Thymus (tissue), 11 donors: ENCODE data around the gene TBC1D16. TPM values are rescaled to one million over a fixed set of nuclear protein-coding genes. Genes with fewer than 3 reads are reported as not detected.
"Not testable (repeated sequence)": the region's sequence is repeated elsewhere in the genome, so short reads cannot be mapped to it uniquely, and the experiment has no call there.

Experiments
- DNase-seq, 9 donors: peaks; one replicate each; pipeline ENCODE4 v3.0.0-alpha.2; 2013; ENCODE audit warnings: low spot score in 9 of 9, low read depth in 6 of 9, missing footprints in 1 of 9
- H3K27ac ChIP-seq, 2 donors: one replicate each; pipeline ENCODE4 v1.5.1; 2013; ENCODE audit warnings: control low read depth in 1 of 2, low read depth in 1 of 2, low read length in 1 of 2, mild to moderate bottlenecking in 1 of 2, moderate library complexity in 1 of 2
- H3K27me3 ChIP-seq, 2 donors: one replicate each; pipeline ENCODE4 v1.5.1; 2013; ENCODE audit warnings: low read length in 1 of 2; ENCODE audit not compliant: control insufficient read depth in 2 of 2, insufficient read depth in 1 of 2
- H3K36me3 ChIP-seq, 2 donors: one replicate each; pipeline ENCODE4 v1.5.1; 2013; ENCODE audit warnings: low read length in 1 of 2, mild to moderate bottlenecking in 1 of 2, moderate library complexity in 1 of 2; ENCODE audit not compliant: control insufficient read depth in 2 of 2, insufficient read depth in 2 of 2
- H3K4me1 ChIP-seq, 2 donors: one replicate each; pipeline ENCODE4 v1.5.1; 2013; ENCODE audit warnings: low read length in 2 of 2; ENCODE audit not compliant: control insufficient read depth in 2 of 2, insufficient read depth in 2 of 2
- H3K4me3 ChIP-seq, 2 donors: one replicate each; pipeline ENCODE4 v1.5.1; 2013; ENCODE audit warnings: low read length in 2 of 2, control low read depth in 1 of 2, mild to moderate bottlenecking in 1 of 2
- H3K9me3 ChIP-seq, 2 donors: one replicate each; pipeline ENCODE4 v1.5.1; 2013; ENCODE audit warnings: low read length in 1 of 2, mild to moderate bottlenecking in 1 of 2; ENCODE audit not compliant: control insufficient read depth in 2 of 2, insufficient read depth in 1 of 2
- WGBS: extraction: QIAGEN DNeasy Blood & Tissue Kit; methylation state at CpG from one replicate; pipeline ENCODE4 v1.1.7; 2013; 5-methylcytosine and 5-hydroxymethylcytosine counted together
- polyA plus RNA-seq: library from polyadenylated mRNA; stranded (reverse); fragments of 200-250 nt; gene quantifications from one replicate; pipeline ENCODE4 v1.2.3, GENCODE V29; 2013
- total RNA-seq: library from RNA; stranded (reverse); fragments of 120-200 nt; gene quantifications from one replicate; pipeline ENCODE4 v1.2.4, GENCODE V29; 2013
- donor health status: healthy.

The TBC1D16 gene
- total and polyA plus RNA-seq, 2 donors, result 3.7 to 4.2 TPM

GRCh38 chr17:79893457-79893856 lies 142.2 kb downstream of the TBC1D16 start:
- H3K36me3 ChIP-seq, H3K4me1 ChIP-seq, H3K9me3 ChIP-seq, DNase-seq, H3K4me3 ChIP-seq, H3K27ac ChIP-seq: not testable (repeated sequence)
- WGBS, result 95% methylated on average over 4 of the region's 4 CpGs
- peaks cover 0 to 37% of the 10 kb centered on the region in 2 donors for H3K27me3 ChIP-seq

- WGBS, result 89% methylated on average over 11 of the region's 11 CpGs
- H3K27me3 ChIP-seq, result peaks cover 0 to 41% of the 10 kb centered on the region in 2 donors
- H3K4me1 ChIP-seq, result no peaks in the 10 kb centered on the region
- H3K9me3 ChIP-seq, result peaks cover 0 to 4% of the 10 kb centered on the region in 2 donors
- no peak overlapping the region for H3K4me3 ChIP-seq
- H3K36me3 ChIP-seq, result no peaks in the 10 kb centered on the region
- no peak overlapping the region for H3K27ac ChIP-seq
- DNase-seq, result no peak
Observed at GRCh38 chr17:79892457-79893241, 143.0 kb downstream of the TBC1D16 start.

- Histone ChIP-seq H3K4me3 (no peak overlapping the region), H3K4me1 (no peaks in the 10 kb centered on the region), H3K27me3 (peaks cover 0 to 49% of the 10 kb centered on the region in 2 donors), H3K36me3 (no peaks in the 10 kb centered on the region), H3K27ac (no peak overlapping the region), H3K9me3 (peaks cover 0 to 4% of the 10 kb centered on the region in 2 donors)
- 84% methylated on average over 16 of the region's 16 CpGs for WGBS
- DNase-seq, result no peak
Observed at GRCh38 chr17:79891113-79891730, 144.4 kb downstream of the TBC1D16 start.

GRCh38 chr17:79890706-79891105 lies 145.0 kb downstream of the TBC1D16 start:
- no peaks in the 10 kb centered on the region for H3K4me1 ChIP-seq
- H3K4me3 ChIP-seq, result no peak overlapping the region
- H3K36me3 ChIP-seq, result no peaks in the 10 kb centered on the region
- H3K9me3 ChIP-seq, result peaks cover 0 to 4% of the 10 kb centered on the region in 2 donors
- no peak overlapping the region for H3K27ac ChIP-seq
- peaks cover 0 to 51% of the 10 kb centered on the region in 2 donors for H3K27me3 ChIP-seq
- WGBS, result 78% methylated on average over 9 of the region's 9 CpGs
- no peak for DNase-seq

GRCh38 chr17:79888811-79889634 lies 146.6 kb downstream of the TBC1D16 start:
- H3K36me3 ChIP-seq, result no peaks in the 10 kb centered on the region
- H3K4me3 ChIP-seq, result no peak overlapping the region
- peaks cover 0 to 4% of the 10 kb centered on the region in 2 donors for H3K9me3 ChIP-seq
- peaks cover 0 to 51% of the 10 kb centered on the region in 2 donors for H3K27me3 ChIP-seq
- no peaks in the 10 kb centered on the region for H3K4me1 ChIP-seq
- 95% methylated on average over 22 of the region's 22 CpGs for WGBS
- DNase-seq, result no peak
- no peak overlapping the region for H3K27ac ChIP-seq

- Histone ChIP-seq H3K36me3 (no peaks in the 10 kb centered on the region), H3K4me1 (no peaks in the 10 kb centered on the region), H3K27ac (no peak overlapping the region), H3K4me3 (no peak overlapping the region), H3K27me3 (peaks cover 0 to 53% of the 10 kb centered on the region in 2 donors), H3K9me3 (peaks cover 0 to under 1% of the 10 kb centered on the region in 2 donors)
- no peak for DNase-seq
- WGBS, result 92% methylated on average over 17 of the region's 17 CpGs
Observed at GRCh38 chr17:79888009-79888540, 147.6 kb downstream of the TBC1D16 start.

GRCh38 chr17:79887451-79887991 lies 148.2 kb downstream of the TBC1D16 start:
- H3K27me3 ChIP-seq, result peaks cover 0 to 53% of the 10 kb centered on the region in 2 donors
- no peak overlapping the region for H3K4me3 ChIP-seq
- no peaks in the 10 kb centered on the region for H3K36me3 ChIP-seq
- no peaks in the 10 kb centered on the region for H3K9me3 ChIP-seq
- WGBS, result 90% methylated on average over 14 of the region's 14 CpGs
- no peaks in the 10 kb centered on the region for H3K4me1 ChIP-seq
- no peak for DNase-seq
- no peak overlapping the region for H3K27ac ChIP-seq

- no peaks in the 10 kb centered on the region for H3K4me1 ChIP-seq
- no peak overlapping the region for H3K4me3 ChIP-seq
- no peaks in the 10 kb centered on the region for H3K36me3 ChIP-seq
- WGBS, result 70% methylated on average over 7 of the region's 7 CpGs
- no peak overlapping the region for H3K27ac ChIP-seq
- H3K9me3 ChIP-seq, result no peaks in the 10 kb centered on the region
- H3K27me3 ChIP-seq, result peaks cover 0 to 22% of the 10 kb centered on the region in 2 donors
- no peak for DNase-seq
Observed at GRCh38 chr17:79883202-79883601, 152.5 kb downstream of the TBC1D16 start.
